WTC11 (cell line): ENCODE measurements around the gene TCERG1. TPM values are rescaled to one million over a fixed set of nuclear protein-coding genes. Genes with fewer than 3 reads are reported as not detected.

ENCODE experiments used
- ATAC-seq: fragments of 200-7000 bp; cut with Tn5 transposase; 2 replicates; pipeline ENCODE4 v1.10.0; 2021; ENCODE audit warnings: mild to moderate bottlenecking, moderate library complexity
- CTCF ChIA-PET: fragments of 300-600 bp; sonication (Branson Sonifier 250); formaldehyde crosslinking; loops from one replicate; lab custom pipeline; 2021; ENCODE audit warnings: antibody characterized with exemption; lab: Charles Lee
- POLR2A ChIA-PET: fragments of 350-600 bp; sonication (Branson Sonifier 250); formaldehyde crosslinking; loops from one replicate; lab custom pipeline; 2021; ENCODE audit warnings: antibody characterized with exemption; lab: Charles Lee
- DNase-seq: peaks from one replicate; pipeline ENCODE4 v3.0.0; 2021; ENCODE audit warnings: low spot score
- H3K27ac Mint-ChIP-seq: 2 replicates; pipeline ENCODE4 v1.8.0; 2021; ENCODE audit warnings: mixed read lengths
- H3K27me3 Mint-ChIP-seq: 2 replicates; pipeline ENCODE4 v1.8.0; 2021; ENCODE audit warnings: low read depth, mild to moderate bottlenecking, moderate library complexity, mixed read lengths
- H3K36me3 Mint-ChIP-seq: 2 replicates; pipeline ENCODE4 v1.8.0; 2021; ENCODE audit warnings: mixed read lengths
- H3K4me1 Mint-ChIP-seq: 2 replicates; pipeline ENCODE4 v1.8.0; 2022; ENCODE audit warnings: mixed read lengths
- H3K4me3 Mint-ChIP-seq: 2 replicates; pipeline ENCODE4 v1.8.0; 2021; ENCODE audit warnings: mild to moderate bottlenecking, moderate library complexity, mixed read lengths
- H3K9me3 Mint-ChIP-seq: 2 replicates; pipeline ENCODE4 v1.8.0; 2021; ENCODE audit warnings: mixed read lengths
- ATF1 ChIP-seq: sonication (generic); formaldehyde crosslinking; IDR thresholded peaks from 2 replicates; pipeline ENCODE4 v1.8.1; 2023; ENCODE audit warnings: mild to moderate bottlenecking, moderate library complexity, missing genetic modification reagents
- ELF4 ChIP-seq: sonication (generic); formaldehyde crosslinking; IDR thresholded peaks from 2 replicates; pipeline ENCODE4 v1.8.1; 2022; ENCODE audit warnings: low read depth, mild to moderate bottlenecking, moderate library complexity, missing genetic modification reagents
- ETV6 ChIP-seq: sonication (generic); formaldehyde crosslinking; IDR thresholded peaks from 2 replicates; pipeline ENCODE4 v1.8.1; 2022; ENCODE audit warnings: mild to moderate bottlenecking, missing genetic modification reagents
- FOXP1 ChIP-seq: sonication (generic); formaldehyde crosslinking; IDR thresholded peaks from 2 replicates; pipeline ENCODE4 v1.8.0; 2022; ENCODE audit warnings: missing genetic modification reagents, mild to moderate bottlenecking, moderate library complexity, borderline replicate concordance
- GABPB1 ChIP-seq: sonication (generic); formaldehyde crosslinking; IDR thresholded peaks from 2 replicates; pipeline ENCODE4 v1.8.1; 2023; ENCODE audit warnings: mild to moderate bottlenecking, missing genetic modification reagents
- GTF2I ChIP-seq: fragments of 250-450 bp; sonication (Bioruptor Pico); conservative IDR thresholded peaks from 2 replicates; pipeline ENCODE4 v1.4.0; 2021; ENCODE audit warnings: mild to moderate bottlenecking
- JAZF1 ChIP-seq: fragments of 250-450 bp; sonication (Bioruptor Pico); IDR thresholded peaks from 2 replicates; pipeline ENCODE4 v1.9.0; 2021; ENCODE audit warnings: moderate library complexity, mild to moderate bottlenecking, inconsistent platforms
- JUN ChIP-seq: sonication (generic); formaldehyde crosslinking; IDR thresholded peaks from 2 replicates; pipeline ENCODE4 v1.8.0; 2023; ENCODE audit warnings: mild to moderate bottlenecking, missing genetic modification reagents
- NFATC4 ChIP-seq: fragments of 250-450 bp; sonication (Bioruptor Pico); IDR thresholded peaks from 2 replicates; pipeline ENCODE4 v1.9.0; 2021; ENCODE audit warnings: mild to moderate bottlenecking
- PRRX2 ChIP-seq: fragments of 250-450 bp; sonication (Bioruptor Pico); IDR thresholded peaks from 2 replicates; pipeline ENCODE4 v1.8.0; 2021; ENCODE audit warnings: mild to moderate bottlenecking
- SMAD4 ChIP-seq: sonication (generic); formaldehyde crosslinking; IDR thresholded peaks from 2 replicates; pipeline ENCODE4 v1.8.0; 2022; ENCODE audit warnings: mild to moderate bottlenecking, missing genetic modification reagents
- SP1 ChIP-seq: sonication (generic); formaldehyde crosslinking; conservative IDR thresholded peaks from 2 replicates; pipeline ENCODE4 v1.8.1; 2022; ENCODE audit warnings: missing genetic modification reagents
- TCF7 ChIP-seq: sonication (generic); formaldehyde crosslinking; IDR thresholded peaks from 2 replicates; pipeline ENCODE4 v1.8.0; 2022; ENCODE audit warnings: mild to moderate bottlenecking, low read depth, missing genetic modification reagents, moderate library complexity
- ZNF671 ChIP-seq: fragments of 250-450 bp; sonication (Bioruptor Pico); IDR thresholded peaks from 2 replicates; pipeline ENCODE4 v1.8.0; 2021; ENCODE audit warnings: mild to moderate bottlenecking
- total RNA-seq: library from RNA; stranded (reverse); gene quantifications from 3 replicates; pipeline ENCODE4 v1.2.3, GENCODE V29; 2021
- TF ChIP-seq, protein P1 (sequence below): sonication (generic); formaldehyde crosslinking; IDR thresholded peaks from 2 replicates; pipeline ENCODE4 v1.8.0; 2022; ENCODE audit warnings: mild to moderate bottlenecking, missing genetic modification reagents
- TF ChIP-seq, protein P2 (sequence below): fragments of 250-450 bp; sonication (Bioruptor Pico); IDR thresholded peaks from 2 replicates; pipeline ENCODE4 v1.9.0; 2021; ENCODE audit warnings: moderate library complexity, mild to moderate bottlenecking, inconsistent platforms, borderline replicate concordance
- TF ChIP-seq, protein P3 (sequence below): sonication (generic); formaldehyde crosslinking; IDR thresholded peaks from 2 replicates; pipeline ENCODE4 v1.8.0; 2022; ENCODE audit warnings: mild to moderate bottlenecking, missing genetic modification reagents
- TF ChIP-seq, protein P4 (sequence below): sonication (generic); formaldehyde crosslinking; IDR thresholded peaks from 2 replicates; pipeline ENCODE4 v1.8.1; 2023; ENCODE audit warnings: mild to moderate bottlenecking, moderate library complexity, missing genetic modification reagents
- TF ChIP-seq, protein P5 (sequence below): fragments of 200-600 bp; IDR thresholded peaks from 2 replicates; pipeline ENCODE4 v1.8.0; 2022; ENCODE audit warnings: antibody characterized with exemption
- TF ChIP-seq, protein P6 (sequence below): sonication (generic); formaldehyde crosslinking; IDR thresholded peaks from 2 replicates; pipeline ENCODE4 v1.8.0; 2023; ENCODE audit warnings: missing genetic modification reagents
- TF ChIP-seq, protein P7 (sequence below): sonication (generic); formaldehyde crosslinking; IDR thresholded peaks from 2 replicates; pipeline ENCODE4 v1.8.1; 2022; ENCODE audit warnings: missing genetic modification reagents, borderline replicate concordance
- TF ChIP-seq, protein P8 (sequence below): sonication (generic); formaldehyde crosslinking; IDR thresholded peaks from 2 replicates; pipeline ENCODE4 v1.8.0; 2022; ENCODE audit warnings: mild to moderate bottlenecking, missing genetic modification reagents

The TCERG1 gene
- total RNA-seq, 1 experiment from 2014 or later, result 117 TPM

DNA sequence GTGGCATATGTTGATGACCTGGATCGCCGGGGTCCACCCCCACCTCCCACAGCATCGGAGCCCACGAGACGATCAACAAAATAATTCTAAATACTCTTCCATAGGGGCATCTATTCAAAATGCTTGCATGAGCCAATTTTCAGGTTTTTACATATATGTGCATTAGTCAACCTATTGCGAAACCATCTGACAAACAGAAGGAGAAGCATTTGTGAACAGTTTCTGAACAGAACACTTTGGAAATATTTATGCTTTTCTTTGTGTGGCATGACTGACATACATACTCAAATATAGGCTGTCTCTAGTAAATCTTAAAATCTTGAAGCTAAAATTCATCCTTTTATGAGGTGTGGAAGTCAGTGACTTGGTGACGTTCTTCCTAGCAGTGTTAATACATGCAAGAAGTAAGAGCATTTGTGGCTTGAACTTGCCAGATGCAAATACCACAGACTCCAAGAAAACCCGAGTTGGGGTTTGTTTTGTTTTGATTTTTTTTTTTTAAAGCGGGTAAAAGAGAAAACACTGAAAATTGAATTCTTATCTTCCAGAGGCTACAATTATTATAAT lies 63.5 kb downstream of the TCERG1 start:
- Mint-ChIP-seq H3K36me3 (peaks cover 46% of the 10 kb centered on the region), H3K27ac (no peak overlapping the region), H3K27me3 (no peaks in the 10 kb centered on the region), H3K9me3 (no peaks in the 10 kb centered on the region), H3K4me1 (peaks cover 2% of the 10 kb centered on the region), H3K4me3 (no peak overlapping the region)
- ATAC-seq (no peak), DNase-seq (no peak)
- ChIA-PET CTCF (no interaction called here), POLR2A (interaction anchor here (0.7 kb wide), 1 partner anchor 1085 kb away, joined by 4 read pairs; no protein-coding TSS in a partner anchor)
- TF ChIP-seq, protein P1, sequence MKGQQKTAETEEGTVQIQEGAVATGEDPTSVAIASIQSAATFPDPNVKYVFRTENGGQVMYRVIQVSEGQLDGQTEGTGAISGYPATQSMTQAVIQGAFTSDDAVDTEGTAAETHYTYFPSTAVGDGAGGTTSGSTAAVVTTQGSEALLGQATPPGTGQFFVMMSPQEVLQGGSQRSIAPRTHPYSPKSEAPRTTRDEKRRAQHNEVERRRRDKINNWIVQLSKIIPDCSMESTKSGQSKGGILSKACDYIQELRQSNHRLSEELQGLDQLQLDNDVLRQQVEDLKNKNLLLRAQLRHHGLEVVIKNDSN (CRISPR knock-in tag), result no peak
- no peak for TF ChIP-seq NFATC4 (CRISPR knock-in tag)
- TF ChIP-seq ELF4 (CRISPR knock-in tag), result no peak
- TF ChIP-seq SP1 (CRISPR knock-in tag), result no peak
- no peak for TF ChIP-seq GTF2I
- TF ChIP-seq GABPB1 (CRISPR knock-in tag), result no peak
- TF ChIP-seq, protein P2, sequence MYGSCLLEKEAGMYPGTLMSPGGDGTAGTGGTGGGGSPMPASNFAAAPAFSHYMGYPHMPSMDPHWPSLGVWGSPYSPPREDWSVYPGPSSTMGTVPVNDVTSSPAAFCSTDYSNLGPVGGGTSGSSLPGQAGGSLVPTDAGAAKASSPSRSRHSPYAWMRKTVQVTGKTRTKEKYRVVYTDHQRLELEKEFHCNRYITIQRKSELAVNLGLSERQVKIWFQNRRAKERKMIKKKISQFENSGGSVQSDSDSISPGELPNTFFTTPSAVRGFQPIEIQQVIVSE (CRISPR knock-in tag), result no peak
- TF ChIP-seq, protein P3, sequence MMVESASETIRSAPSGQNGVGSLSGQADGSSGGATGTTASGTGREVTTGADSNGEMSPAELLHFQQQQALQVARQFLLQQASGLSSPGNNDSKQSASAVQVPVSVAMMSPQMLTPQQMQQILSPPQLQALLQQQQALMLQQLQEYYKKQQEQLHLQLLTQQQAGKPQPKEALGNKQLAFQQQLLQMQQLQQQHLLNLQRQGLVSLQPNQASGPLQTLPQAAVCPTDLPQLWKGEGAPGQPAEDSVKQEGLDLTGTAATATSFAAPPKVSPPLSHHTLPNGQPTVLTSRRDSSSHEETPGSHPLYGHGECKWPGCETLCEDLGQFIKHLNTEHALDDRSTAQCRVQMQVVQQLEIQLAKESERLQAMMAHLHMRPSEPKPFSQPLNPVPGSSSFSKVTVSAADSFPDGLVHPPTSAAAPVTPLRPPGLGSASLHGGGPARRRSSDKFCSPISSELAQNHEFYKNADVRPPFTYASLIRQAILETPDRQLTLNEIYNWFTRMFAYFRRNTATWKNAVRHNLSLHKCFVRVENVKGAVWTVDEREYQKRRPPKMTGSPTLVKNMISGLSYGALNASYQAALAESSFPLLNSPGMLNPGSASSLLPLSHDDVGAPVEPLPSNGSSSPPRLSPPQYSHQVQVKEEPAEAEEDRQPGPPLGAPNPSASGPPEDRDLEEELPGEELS (CRISPR knock-in tag), result no peak
- TF ChIP-seq SMAD4 (CRISPR knock-in tag), result no peak
- TF ChIP-seq, protein P4, sequence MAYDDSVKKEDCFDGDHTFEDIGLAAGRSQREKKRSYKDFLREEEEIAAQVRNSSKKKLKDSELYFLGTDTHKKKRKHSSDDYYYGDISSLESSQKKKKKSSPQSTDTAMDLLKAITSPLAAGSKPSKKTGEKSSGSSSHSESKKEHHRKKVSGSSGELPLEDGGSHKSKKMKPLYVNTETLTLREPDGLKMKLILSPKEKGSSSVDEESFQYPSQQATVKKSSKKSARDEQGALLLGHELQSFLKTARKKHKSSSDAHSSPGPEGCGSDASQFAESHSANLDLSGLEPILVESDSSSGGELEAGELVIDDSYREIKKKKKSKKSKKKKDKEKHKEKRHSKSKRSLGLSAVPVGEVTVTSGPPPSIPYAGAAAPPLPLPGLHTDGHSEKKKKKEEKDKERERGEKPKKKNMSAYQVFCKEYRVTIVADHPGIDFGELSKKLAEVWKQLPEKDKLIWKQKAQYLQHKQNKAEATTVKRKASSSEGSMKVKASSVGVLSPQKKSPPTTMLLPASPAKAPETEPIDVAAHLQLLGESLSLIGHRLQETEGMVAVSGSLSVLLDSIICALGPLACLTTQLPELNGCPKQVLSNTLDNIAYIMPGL (CRISPR knock-in tag), result no peak
- no peak for TF ChIP-seq PRRX2
- TF ChIP-seq, protein P5, sequence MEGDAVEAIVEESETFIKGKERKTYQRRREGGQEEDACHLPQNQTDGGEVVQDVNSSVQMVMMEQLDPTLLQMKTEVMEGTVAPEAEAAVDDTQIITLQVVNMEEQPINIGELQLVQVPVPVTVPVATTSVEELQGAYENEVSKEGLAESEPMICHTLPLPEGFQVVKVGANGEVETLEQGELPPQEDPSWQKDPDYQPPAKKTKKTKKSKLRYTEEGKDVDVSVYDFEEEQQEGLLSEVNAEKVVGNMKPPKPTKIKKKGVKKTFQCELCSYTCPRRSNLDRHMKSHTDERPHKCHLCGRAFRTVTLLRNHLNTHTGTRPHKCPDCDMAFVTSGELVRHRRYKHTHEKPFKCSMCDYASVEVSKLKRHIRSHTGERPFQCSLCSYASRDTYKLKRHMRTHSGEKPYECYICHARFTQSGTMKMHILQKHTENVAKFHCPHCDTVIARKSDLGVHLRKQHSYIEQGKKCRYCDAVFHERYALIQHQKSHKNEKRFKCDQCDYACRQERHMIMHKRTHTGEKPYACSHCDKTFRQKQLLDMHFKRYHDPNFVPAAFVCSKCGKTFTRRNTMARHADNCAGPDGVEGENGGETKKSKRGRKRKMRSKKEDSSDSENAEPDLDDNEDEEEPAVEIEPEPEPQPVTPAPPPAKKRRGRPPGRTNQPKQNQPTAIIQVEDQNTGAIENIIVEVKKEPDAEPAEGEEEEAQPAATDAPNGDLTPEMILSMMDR, result no peak
- TF ChIP-seq, protein P6, sequence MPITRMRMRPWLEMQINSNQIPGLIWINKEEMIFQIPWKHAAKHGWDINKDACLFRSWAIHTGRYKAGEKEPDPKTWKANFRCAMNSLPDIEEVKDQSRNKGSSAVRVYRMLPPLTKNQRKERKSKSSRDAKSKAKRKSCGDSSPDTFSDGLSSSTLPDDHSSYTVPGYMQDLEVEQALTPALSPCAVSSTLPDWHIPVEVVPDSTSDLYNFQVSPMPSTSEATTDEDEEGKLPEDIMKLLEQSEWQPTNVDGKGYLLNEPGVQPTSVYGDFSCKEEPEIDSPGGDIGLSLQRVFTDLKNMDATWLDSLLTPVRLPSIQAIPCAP (CRISPR knock-in tag), result no peak
- no peak for TF ChIP-seq JAZF1 (CRISPR knock-in tag)
- no peak for TF ChIP-seq ATF1
- no peak for TF ChIP-seq ZNF671 (CRISPR knock-in tag)

DNA sequence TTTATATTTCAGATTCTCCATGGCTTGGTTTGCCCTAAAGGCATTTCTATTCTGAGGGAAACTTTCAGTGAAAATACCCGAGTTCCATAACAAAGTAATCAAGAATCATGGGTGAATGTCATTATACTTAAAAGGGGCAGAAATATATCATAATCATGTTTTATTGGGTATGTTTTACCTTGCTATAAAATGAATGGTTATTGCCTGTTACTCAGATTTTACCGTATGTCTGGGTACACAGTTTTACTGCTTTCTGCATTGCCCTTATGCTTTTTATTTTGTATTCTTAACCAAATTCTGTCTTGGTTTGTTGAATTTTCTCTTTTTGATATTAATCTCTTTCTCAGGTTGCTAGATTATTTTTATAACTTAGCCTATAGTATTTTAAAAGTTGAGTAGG lies 66.3 kb downstream of the TCERG1 start:
- H3K9me3 Mint-ChIP-seq, result no peaks in the 10 kb centered on the region
- H3K27ac Mint-ChIP-seq, result no peak overlapping the region
- DNase-seq (no peak), ATAC-seq (no peak)
- CTCF ChIA-PET, result no interaction called here
- H3K4me3 Mint-ChIP-seq, result no peak overlapping the region
- H3K27me3 Mint-ChIP-seq, result no peaks in the 10 kb centered on the region
- peaks cover 12% of the 10 kb centered on the region for H3K4me1 Mint-ChIP-seq
- POLR2A ChIA-PET, result no interaction called here
- H3K36me3 Mint-ChIP-seq, result peaks cover 26% of the 10 kb centered on the region
- TF ChIP-seq TCF7 (no peak), JUN (no peak), FOXP1 (CRISPR knock-in tag) (no peak), ETV6 (no peak)
- TF ChIP-seq, protein P7, sequence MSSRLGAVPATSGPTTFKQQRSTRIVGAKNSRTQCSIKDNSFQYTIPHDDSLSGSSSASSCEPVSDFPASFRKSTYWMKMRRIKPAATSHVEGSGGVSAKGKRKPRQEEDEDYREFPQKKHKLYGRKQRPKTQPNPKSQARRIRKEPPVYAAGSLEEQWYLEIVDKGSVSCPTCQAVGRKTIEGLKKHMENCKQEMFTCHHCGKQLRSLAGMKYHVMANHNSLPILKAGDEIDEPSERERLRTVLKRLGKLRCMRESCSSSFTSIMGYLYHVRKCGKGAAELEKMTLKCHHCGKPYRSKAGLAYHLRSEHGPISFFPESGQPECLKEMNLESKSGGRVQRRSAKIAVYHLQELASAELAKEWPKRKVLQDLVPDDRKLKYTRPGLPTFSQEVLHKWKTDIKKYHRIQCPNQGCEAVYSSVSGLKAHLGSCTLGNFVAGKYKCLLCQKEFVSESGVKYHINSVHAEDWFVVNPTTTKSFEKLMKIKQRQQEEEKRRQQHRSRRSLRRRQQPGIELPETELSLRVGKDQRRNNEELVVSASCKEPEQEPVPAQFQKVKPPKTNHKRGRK (CRISPR knock-in tag), result no peak
- TF ChIP-seq, protein P8, sequence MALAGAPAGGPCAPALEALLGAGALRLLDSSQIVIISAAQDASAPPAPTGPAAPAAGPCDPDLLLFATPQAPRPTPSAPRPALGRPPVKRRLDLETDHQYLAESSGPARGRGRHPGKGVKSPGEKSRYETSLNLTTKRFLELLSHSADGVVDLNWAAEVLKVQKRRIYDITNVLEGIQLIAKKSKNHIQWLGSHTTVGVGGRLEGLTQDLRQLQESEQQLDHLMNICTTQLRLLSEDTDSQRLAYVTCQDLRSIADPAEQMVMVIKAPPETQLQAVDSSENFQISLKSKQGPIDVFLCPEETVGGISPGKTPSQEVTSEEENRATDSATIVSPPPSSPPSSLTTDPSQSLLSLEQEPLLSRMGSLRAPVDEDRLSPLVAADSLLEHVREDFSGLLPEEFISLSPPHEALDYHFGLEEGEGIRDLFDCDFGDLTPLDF (CRISPR knock-in tag), result no peak
